HG03520 (cell line): Measurements from ENCODE around the gene PARD3.

Experiments used
- ATAC-seq: cut with Tn5 transposase; IDR thresholded peaks from one replicate; pipeline ENCODE4 v1.9.1; 2021; ENCODE audit warnings: mild to moderate bottlenecking, moderate library complexity; ENCODE audit not compliant: unreplicated experiment

PARD3 gene

DNA sequence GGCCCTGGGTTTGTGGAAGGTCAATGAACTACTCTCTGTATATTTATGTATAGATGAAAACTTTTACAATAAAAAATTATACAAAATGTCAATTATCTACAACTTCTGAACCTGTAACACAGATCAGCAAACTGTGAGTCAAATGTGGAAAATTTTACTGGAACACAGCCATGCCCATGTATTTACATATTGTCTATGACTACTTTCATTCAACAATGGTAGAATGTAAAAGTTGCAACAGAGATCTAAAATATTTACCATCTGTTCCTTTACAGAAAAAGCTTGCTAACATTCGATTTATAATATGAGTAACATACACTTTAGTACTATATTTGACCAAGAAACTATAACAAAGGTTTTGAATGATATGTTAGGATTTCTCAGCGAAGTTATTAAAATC lies 481.6 kb downstream of the PARD3 start:
- ATAC-seq = no peak

DNA sequence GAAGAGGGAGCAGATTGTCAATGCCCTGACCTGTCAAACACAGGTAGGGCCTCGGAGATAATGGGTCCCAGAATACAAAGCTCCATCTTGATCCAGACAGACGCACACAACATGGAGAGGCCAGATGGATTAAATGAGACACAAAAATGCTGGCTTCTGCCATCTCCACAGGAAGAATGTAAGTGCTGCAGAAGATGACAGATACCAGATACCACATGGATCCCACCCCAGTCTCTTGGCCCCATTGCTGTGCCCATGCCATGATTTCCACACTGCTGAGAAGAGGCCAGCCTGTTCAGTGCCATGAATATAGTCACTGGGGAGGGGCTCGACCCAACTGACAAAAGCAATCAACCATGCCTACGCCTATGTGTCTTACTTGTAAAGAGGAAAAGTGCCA lies 487.9 kb downstream of the PARD3 start:
- no peak for ATAC-seq

DNA sequence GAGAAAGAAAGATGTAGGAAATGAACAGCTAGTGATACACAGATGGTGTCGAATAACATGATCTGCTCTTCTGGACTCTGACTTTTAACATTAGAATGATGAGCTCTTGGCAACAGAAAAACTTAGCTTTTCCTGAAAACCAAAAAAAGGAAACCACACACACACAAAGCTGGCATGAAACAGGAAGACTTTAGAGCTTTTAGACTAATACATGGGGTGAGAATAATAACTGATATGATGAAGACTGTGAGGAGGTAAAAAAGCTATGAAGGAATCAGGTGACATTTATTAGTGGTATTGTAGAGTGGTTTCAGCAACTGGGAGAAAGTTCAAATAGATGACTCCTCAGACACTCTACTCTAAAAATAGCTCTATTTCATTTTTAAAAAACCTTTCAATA lies 491.9 kb downstream of the PARD3 start:
- no peak for ATAC-seq

DNA sequence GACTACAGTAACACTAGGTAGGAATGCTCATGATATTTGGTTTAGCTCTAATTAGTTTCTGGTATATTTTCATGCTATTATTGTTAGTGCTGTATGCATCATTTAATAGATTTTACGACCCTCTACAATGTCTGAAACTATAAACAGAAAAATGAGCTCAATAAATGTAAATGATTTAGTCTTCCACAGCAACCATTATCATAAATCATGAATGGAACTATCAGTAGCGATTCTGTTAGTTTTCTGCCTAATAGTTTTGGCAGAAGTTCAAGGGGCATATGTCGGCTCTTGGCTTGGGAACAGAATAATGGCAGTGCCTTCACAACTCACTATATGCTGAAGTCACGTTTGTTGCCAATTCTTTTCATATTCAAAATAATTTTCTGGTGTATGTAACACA lies 494.8 kb downstream of the PARD3 start:
- ATAC-seq = no peak

DNA sequence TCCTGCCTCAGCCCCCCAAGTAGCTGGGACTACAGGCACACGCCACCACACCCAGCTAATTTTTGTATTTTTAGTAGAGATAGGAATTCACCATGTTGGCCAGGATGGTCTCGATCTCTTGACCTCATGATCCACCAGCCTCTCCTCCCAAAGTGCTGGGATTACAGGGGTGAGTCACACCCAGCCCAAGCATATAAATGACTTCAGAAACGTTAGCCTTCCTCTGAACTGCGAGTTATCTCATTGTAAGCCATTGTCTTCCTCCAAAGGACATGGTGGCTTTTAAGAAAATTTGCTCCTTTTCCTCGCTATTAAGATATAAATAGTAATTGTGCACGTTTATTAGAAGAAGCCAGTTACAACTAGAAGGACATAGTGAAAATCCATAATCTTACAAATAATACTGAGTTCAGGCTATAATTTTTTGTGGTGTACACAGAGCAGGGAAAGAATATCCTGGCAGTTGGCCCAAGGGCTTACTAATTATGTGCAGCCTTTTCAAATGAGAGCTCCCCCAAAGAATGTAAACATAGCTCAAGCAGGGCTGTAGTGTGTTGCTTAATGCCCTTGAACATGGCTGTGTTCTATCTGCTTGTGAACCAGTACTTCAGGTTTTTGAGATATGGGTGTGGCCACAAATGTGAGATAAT lies 495.8 kb downstream of the PARD3 start:
- no peak for ATAC-seq

DNA sequence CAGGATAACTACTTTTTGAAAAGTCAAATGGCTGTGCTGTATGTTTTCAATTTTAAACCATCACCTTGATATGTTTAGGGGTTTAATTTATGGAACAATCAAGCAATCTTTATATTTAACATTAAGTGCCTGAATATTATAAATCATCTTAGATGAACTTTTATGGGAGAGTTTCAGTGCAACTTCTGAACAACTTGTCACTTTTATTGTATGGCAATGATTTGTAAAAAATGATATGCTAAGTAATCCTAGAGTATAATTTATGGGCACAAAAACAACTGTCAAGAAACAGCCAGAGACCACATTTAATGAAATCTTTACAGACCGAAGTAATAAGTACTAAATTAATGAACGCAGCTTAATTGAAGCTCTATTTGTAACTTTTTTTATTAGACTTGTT lies 498.9 kb downstream of the PARD3 start:
- no peak for ATAC-seq

DNA sequence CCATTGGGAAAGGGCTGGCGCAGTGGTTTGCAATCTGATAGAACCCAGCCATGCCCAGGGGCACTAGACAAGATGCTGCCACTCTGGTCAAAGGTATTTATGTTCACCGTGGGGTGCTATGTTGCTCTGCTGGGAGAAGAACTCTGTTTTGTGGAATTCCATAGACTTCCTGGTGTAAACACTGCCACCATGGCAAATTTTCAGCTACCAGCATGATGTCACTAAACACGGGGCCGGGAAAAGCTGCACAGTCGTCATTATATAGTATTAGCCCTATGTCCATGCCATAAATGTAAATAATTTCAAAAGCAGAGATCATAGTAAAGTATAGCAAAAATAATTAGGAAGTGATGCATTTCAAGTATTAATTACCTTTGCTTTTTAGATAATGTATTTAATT lies 500.6 kb downstream of the PARD3 start:
- ATAC-seq = no peak

DNA sequence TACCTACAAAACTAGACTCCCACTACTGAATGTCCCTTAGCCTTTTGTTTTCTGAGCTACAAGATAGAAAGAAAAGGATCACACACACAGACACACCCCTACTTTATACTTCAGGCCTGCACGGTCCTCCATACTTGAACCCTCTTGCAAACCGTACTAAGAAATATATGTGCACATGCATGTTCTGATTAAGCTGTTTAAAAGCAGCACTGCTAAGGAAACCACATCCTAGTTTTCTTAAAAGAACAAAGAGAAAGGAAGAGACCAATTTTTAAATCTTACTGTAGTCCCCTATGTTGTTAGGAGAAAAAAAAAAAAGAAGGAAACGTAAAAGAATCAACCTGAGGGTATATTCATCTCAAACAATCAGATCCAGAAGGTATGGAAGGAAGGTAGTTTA lies 501.2 kb downstream of the PARD3 start:
- no peak for ATAC-seq

DNA sequence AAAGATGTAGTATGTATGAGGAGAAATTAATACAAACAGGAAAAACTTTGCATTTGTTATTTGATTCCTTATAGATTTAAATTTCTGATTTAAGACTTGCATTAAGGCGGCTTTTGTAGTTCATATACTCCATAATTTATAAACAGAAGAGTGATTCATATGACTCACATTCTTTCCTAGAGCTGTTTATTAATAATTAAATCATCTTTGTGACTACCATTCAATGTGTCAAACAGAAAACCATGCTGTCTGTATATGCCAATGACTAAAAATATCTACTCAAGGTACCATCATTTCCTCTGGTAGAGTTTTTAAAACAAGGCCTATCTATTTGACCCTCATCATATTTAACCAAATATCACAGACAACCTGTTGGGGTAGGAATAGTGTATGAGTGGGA lies 501.7 kb downstream of the PARD3 start:
- no peak for ATAC-seq

DNA sequence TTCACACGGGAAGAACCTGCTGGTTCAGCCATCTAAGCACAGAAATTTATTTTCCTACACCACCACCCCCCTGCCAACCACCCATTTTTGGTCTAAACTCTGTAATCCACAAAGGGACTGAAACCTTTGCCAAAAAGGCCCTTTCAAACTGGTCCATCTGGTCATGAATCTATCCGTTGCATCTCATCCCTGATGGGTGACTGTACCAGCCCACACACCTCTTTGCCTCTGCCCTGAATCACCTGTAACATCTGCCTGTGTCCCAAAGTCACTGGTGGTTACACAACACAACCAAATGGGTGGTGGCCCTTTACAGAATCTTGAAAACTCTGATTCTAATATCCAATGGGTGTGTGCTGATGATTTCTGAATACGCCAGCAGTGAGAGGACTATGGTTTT lies 503.4 kb downstream of the PARD3 start:
- ATAC-seq = no peak

DNA sequence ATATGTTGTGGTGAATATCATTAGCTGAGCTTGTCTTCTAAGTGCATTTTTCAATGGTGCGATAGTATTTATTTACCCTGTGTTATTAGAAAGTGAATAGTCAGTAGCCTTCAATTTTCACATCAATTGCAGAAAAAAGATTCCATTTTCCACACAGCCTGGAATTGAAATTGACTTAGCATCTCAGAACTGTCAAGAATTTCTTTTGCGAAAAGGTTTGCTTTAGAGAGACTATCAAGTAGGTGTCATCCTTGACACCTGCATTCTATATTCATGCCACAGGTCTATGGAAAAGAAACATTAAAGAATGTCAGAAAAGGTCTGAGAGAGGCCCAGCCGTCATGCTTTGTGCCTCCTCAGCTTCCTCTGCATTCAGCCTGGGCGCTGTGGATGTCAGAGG lies 504.9 kb downstream of the PARD3 start:
- ATAC-seq = no peak

DNA sequence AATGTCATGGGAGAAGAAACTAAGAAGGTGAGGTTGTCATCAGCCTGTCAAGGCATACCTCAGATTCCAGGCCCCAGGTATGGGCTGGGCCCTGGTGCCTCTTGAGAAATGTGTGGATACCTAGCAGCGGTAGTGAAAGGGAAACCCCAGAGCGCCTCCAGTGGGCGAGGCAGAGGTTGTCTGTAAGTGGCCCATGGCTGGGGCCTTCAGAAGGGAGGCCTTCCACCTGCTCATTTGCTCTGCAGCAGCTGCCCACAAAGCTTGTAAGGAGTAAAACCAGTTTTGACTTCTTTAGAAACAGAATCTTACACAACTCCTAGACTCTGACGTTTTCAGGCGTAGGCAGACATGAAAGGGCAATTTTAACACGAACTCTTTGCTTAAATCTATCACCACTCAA lies 509.9 kb downstream of the PARD3 start:
- ATAC-seq = peak; percentile 83

DNA sequence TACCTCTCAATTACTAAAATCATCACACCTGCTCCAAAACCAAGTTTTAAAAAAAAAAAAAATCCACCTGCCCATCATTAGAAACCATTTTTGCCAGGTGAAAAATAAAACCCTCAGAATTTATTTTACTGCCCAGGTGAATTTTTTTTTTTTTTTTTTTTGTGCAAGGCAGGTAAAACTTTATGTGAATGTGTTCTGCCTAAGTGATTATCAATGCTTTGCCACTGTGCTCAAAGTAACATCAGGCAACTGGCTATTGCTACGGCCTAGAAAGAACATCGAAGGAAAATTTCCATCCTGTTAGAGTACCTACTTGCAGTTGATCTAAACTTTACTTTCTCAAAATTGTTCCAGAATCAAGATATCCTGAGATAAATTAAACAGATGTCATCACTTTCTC lies 512.1 kb downstream of the PARD3 start:
- ATAC-seq = no peak

DNA sequence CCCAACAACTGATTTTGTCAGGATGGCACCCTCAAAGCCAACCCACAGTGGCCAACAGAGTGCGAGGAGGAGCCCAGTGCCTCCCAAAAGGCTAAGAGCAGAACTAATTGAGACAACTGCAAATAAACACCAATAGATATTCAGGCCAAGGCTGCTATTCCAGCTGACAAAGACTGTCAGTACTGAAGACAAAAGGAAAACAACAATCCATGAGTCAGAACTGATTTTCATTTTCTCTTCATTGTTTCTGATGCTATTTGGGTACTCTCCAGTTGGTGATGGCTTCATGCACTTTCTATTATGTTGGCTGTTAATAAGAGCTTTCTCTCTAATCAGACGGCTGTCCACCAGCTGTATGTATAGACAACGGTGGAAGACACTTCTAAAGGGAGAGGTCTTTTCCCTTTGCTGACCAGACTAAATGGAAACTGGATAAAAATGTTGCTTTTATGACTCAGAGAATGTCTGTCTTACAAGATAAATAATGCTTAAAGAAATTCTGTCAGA lies 515.9 kb downstream of the PARD3 start:
- ATAC-seq = no peak

DNA sequence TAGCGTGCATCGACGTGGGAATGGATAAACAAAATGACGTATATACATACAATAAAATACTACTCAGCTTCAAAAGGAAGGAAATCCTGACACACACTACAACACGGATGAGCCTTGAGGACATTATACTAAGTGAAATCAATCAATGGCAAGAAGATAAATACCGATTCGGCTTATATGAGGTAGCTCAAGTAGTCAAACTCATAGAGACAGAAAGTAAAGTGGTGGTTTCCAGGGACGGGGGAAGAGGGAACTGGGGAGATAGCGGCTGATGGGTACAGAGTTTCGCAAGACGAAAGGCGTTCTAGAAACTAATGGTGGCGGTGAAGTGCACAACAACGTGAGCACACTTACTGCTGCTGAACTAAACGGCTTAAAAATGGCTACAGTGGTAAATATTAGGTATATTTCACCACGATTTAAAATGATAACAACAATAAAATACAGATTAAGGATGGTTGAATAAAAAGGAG lies 516.7 kb downstream of the PARD3 start:
- no peak for ATAC-seq

DNA sequence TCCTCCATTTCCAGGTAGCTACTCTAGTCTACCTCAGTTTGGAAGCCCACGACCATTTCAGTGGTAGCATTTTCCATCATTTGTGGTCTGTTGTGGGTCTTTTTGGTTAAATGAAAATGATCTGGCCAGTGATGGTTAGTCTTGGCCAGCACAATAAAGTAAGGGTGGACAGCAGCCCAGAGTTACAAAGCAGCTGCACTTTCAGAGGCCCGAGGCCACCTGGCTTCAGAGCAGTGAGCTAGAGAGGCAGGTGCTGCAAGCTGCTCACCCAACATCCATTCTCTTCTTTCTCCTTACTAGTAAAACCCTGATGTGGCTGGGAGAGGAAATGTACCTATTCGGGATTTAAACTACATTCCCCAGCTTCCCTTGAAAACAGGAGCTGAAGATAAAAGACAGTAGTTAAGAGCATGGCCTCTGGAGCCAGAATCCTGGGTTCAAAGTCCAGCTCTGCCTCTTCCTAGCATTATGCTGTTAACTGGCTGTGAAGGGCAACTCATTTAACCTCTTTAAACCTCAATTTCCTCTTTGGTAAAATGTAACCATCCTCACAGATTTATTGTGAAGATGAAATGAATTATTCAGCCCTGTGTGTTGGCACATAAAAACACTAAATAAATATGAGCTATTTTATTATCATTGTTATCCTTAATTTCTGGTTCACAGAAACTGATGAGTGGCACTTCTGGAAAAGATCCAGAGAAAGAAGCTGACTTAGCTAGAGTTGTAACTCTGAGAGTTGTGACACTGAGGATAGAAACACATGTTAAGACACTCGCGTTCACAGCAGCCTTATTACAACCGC lies 517.4 kb downstream of the PARD3 start:
- no peak for ATAC-seq

DNA sequence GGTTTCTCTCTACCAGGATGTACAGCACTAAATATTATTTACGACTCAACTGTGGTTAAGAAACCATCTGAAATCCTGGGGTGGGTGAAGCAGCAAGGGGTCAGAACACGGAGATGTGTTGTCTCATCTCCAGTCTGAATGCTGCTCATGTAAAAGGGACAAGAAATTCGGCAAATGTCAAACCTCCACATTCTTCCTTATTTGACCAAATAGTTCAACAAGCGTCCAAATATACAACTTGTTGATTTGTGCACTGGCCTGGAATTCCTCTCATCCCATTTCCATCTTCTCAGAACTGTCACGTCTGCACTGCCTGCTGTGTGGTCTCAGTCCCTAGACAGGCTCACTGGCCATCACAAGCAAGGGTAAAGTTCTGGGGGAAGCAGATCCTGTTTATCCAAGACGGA lies 520.0 kb downstream of the PARD3 start:
- no peak for ATAC-seq

DNA sequence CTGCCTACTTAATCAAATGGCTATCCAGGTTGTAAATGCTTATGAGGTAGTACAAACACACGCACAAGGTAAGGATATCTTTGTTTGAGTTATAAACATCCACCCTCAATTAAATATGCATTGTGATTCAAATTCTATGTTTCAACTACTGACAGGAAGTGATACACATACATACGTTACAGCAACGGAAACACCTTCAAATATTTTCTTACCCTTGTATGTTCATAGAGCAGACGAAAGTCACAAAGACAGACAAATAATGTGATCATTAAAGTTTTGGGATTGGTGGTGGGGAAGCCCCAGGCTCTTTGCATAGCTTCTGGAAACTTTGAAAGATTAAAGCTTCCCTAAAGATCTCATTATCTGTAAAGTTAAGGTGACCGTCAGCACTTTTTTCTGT lies 521.0 kb downstream of the PARD3 start:
- ATAC-seq = no peak

DNA sequence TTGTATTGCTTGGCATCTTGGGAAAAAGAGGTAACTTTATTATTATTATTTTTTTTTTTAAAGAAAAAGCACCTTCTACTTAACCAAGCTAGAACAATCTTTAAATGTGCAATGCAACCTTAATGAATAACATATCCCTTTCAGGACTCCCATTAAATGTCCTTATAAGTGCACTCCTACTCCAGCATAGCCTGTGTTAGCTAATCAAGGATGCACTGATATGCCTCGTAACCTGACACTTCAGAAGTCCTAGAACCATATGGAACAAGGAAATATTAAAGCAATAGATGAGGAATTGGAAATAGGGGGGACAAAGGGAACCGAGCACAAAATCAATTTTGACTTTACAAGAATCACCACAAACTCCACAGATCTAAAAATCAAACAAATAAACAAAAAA lies 522.4 kb downstream of the PARD3 start:
- ATAC-seq = no peak

DNA sequence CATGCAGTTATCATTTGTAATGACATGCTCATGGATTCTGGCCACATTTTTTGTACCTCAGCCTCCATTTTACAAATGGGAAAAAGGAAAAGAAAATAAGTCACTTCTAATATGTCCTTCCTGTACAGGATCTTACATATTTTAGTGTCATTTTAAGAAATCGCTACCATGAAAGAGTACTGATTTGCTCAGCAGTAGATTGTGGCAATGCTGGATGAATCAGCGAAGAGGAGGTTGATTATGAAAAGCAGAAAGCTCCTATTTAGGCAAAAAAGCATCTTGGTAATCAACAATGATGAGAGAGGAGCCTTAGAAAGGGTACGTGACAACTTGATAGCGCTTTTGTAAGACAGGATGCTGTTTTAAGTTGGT lies 522.9 kb downstream of the PARD3 start:
- ATAC-seq = no peak

DNA sequence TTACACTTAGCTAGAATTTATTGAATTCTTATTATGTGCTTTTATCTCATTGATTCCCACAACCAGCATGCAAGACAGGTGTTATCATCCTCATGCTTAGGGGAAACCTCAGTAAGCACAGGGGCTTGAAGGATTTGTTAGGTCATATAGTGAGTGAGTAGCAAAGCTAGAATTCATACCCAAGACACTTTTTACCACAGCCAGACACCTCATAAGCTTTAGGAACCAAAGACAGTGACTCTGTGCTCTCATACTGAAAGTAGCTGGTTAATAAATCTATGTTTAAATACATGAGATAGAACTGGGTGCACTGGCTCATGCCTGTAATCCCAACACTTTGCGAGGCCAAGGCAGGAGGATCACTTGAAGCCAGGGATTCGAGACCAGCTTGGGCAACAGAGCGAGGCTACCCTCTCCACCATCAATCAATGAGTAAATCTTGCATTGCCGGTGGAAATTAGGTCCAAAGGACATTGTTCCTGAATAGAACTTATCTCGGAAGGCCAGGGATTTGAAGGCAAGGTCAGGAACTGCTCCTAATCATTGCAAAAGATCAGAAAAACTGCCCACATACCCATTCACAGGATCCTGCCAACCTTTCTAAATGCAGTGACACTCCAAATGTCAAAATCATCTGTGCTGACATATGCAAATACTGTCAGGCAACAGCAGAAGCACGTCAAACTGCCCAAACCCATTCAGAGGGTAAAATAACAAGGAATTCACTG lies 523.5 kb downstream of the PARD3 start:
- peak; percentile 40 for ATAC-seq
